ENCODE results near the gene SIAH3.

- TF ChIP-seq ASH2L (IDR thresholded peaks at IDR 0.05; ENCODE audit: borderline replicate concordance, low read depth) (no peak), CTCF (IDR thresholded peaks at IDR 0.05 in 2 of 3, conservative IDR thresholded peaks at IDR 0.05 in 1 of 3; ENCODE audit: control insufficient read depth in 2 of 3, extremely low read depth in 1 of 3, insufficient read depth in 1 of 3, low read depth in 3 of 3, low read length in 3 of 3) (no peak), NBN (IDR thresholded peaks at IDR 0.05) (no peak), ZSCAN29 (IDR thresholded peaks at IDR 0.05) (no peak), POLR2AphosphoS5 (IDR thresholded peaks at IDR 0.05; ENCODE audit: low read length) (no peak), EZH2 (IDR thresholded peaks at IDR 0.05; ENCODE audit: borderline replicate concordance, control insufficient read depth, low read depth, low read length) (no peak), MTA2 (IDR thresholded peaks at IDR 0.05; ENCODE audit: low read depth) (no peak), JUND (IDR thresholded peaks at IDR 0.05; ENCODE audit: low read depth, low read length) (no peak), ZNF274 (IDR thresholded peaks at IDR 0.05; ENCODE audit: insufficient read depth, insufficient read length) (no peak), ZZZ3 (IDR thresholded peaks at IDR 0.05; ENCODE audit: control insufficient read depth, insufficient read length, low read depth) (no peak), CHD4 (IDR thresholded peaks at IDR 0.05) (no peak), FOXM1 (IDR thresholded peaks at IDR 0.05; ENCODE audit: low read depth, low read length) (no peak), TAF1 (IDR thresholded peaks at IDR 0.05; ENCODE audit: borderline replicate concordance, low read depth, low read length) (no peak), RUNX3 (IDR thresholded peaks at IDR 0.05; ENCODE audit: low read length) (no peak)
Measured at GRCh38 chr13:45865414-45865813, 13.9 kb upstream of the SIAH3 start.

Measured in GM12878 (cell line).